Upper lobe of right lung (tissue), 1 donor: ENCODE results near the gene GALNT9. TPM values are rescaled to one million over a fixed set of nuclear protein-coding genes. Genes with fewer than 3 reads are reported as not detected.
"Not testable (repeated sequence)": the region's sequence is repeated elsewhere in the genome, so short reads cannot be mapped to it uniquely, and the experiment has no call there.

Experiments used
- ATAC-seq: fragments of 200-7000 bp; cut with Tn5 transposase; one replicate; pipeline ENCODE4 v1.9.1; 2020; ENCODE audit warnings: mild to moderate bottlenecking, moderate library complexity
- DNase-seq: peaks from one replicate; pipeline ENCODE4 v3.0.0-alpha.2; 2020
- H3K27ac ChIP-seq: fragments of 200-600 bp; one replicate; pipeline ENCODE4 v1.8.0; 2022
- H3K27me3 ChIP-seq: fragments of 200-600 bp; one replicate; pipeline ENCODE4 v1.8.0; 2022; ENCODE audit warnings: mild to moderate bottlenecking
- H3K36me3 ChIP-seq: fragments of 200-600 bp; one replicate; pipeline ENCODE4 v1.8.0; 2022
- H3K4me1 ChIP-seq: fragments of 200-600 bp; one replicate; pipeline ENCODE4 v1.8.0; 2022
- H3K4me3 ChIP-seq: fragments of 200-600 bp; one replicate; pipeline ENCODE4 v1.8.0; 2022; ENCODE audit warnings: mild to moderate bottlenecking
- H3K9me3 ChIP-seq: fragments of 200-600 bp; one replicate; pipeline ENCODE4 v1.8.0; 2022
- CTCF ChIP-seq: fragments of 200-600 bp; IDR thresholded peaks from one replicate; pipeline ENCODE4 v1.8.0; 2022; ENCODE audit warnings: antibody characterized with exemption
- intact Hi-C: fragments of 100-400 bp; cut with DNase I; formaldehyde crosslinking; loops from one replicate; pipeline ENCODE4 v1.11.0; 2022
- total RNA-seq: library from RNA; stranded (reverse); fragmentation: NEBNext Ultra II Directional; extraction: Animal tissue kit (Norgen Biotek cat#: 25700); gene quantifications from one replicate; pipeline ENCODE4 v1.2.1, GENCODE V29; 2021
- donor health status: DM: no; HTN: yes; CAD: no; lungs with severe emphysema.

GALNT9 gene
- total RNA-seq, 1 donor from 2014 or later, result 1.6 TPM

- no peak overlapping the region for H3K27ac ChIP-seq
- peaks cover 9% of the 10 kb centered on the region for H3K27me3 ChIP-seq
- TF ChIP-seq CTCF, result no peak
- ATAC-seq, result no peak
- H3K9me3 ChIP-seq, result no peaks in the 10 kb centered on the region
- no peak overlapping the region for H3K4me3 ChIP-seq
- DNase-seq, result no peak
- intact Hi-C loops, result no loop called here
- H3K36me3 ChIP-seq, result no peaks in the 10 kb centered on the region
- no peaks in the 10 kb centered on the region for H3K4me1 ChIP-seq
Observed at GRCh38 chr12:132257955-132258490, 71.4 kb downstream of the GALNT9 start.

- no peak for TF ChIP-seq CTCF
- ATAC-seq (no peak), DNase-seq (no peak)
- intact Hi-C loops, result no loop called here
- Histone ChIP-seq H3K9me3 (no peaks in the 10 kb centered on the region), H3K4me3 (no peak overlapping the region), H3K4me1 (no peaks in the 10 kb centered on the region), H3K36me3 (no peaks in the 10 kb centered on the region), H3K27ac (no peak overlapping the region), H3K27me3 (peaks cover 9% of the 10 kb centered on the region)
Observed at GRCh38 chr12:132257206-132257954, 72.0 kb downstream of the GALNT9 start.

GRCh38 chr12:132256646-132257045 lies 72.7 kb downstream of the GALNT9 start:
- ATAC-seq, result no peak
- H3K27ac ChIP-seq, result no peak overlapping the region
- TF ChIP-seq CTCF, result no peak
- no peaks in the 10 kb centered on the region for H3K36me3 ChIP-seq
- H3K9me3 ChIP-seq, result no peaks in the 10 kb centered on the region
- H3K4me3 ChIP-seq, result no peak overlapping the region
- DNase-seq, result no peak
- intact Hi-C loops, result no loop called here
- H3K4me1 ChIP-seq, result no peaks in the 10 kb centered on the region
- peaks cover 9% of the 10 kb centered on the region for H3K27me3 ChIP-seq

GRCh38 chr12:132255642-132256041 lies 73.7 kb downstream of the GALNT9 start:
- ATAC-seq, result no peak
- no peak for TF ChIP-seq CTCF
- H3K27me3 ChIP-seq, result peaks cover 9% of the 10 kb centered on the region
- no peak overlapping the region for H3K4me3 ChIP-seq
- H3K4me1 ChIP-seq, result no peaks in the 10 kb centered on the region
- H3K27ac ChIP-seq, result no peak overlapping the region
- intact Hi-C loops, result no loop called here
- no peaks in the 10 kb centered on the region for H3K36me3 ChIP-seq
- H3K9me3 ChIP-seq, result no peaks in the 10 kb centered on the region
- no peak for DNase-seq

- TF ChIP-seq CTCF, result no peak
- Histone ChIP-seq H3K36me3 (no peaks in the 10 kb centered on the region), H3K4me3 (no peak overlapping the region), H3K27ac (no peak overlapping the region), H3K27me3 (peaks cover 6% of the 10 kb centered on the region), H3K9me3 (no peaks in the 10 kb centered on the region), H3K4me1 (no peaks in the 10 kb centered on the region)
- intact Hi-C loops, result no loop called here
- ATAC-seq (no peak), DNase-seq (no peak)
Observed at GRCh38 chr12:132253698-132254480, 75.5 kb downstream of the GALNT9 start.

- ATAC-seq, H3K27ac ChIP-seq, H3K36me3 ChIP-seq, H3K27me3 ChIP-seq, H3K9me3 ChIP-seq, H3K4me3 ChIP-seq, DNase-seq, intact Hi-C loops, H3K4me1 ChIP-seq: not testable (repeated sequence)
Observed at GRCh38 chr12:132252981-132253380, 76.4 kb downstream of the GALNT9 start.
